HCT116 (cell line): ENCODE results near the gene CLCN5. TPM values are rescaled to one million over a fixed set of nuclear protein-coding genes. Genes with fewer than 3 reads are reported as not detected.

Experiments used
- ATAC-seq: fragments of 200-7000 bp; cut with Tn5 transposase; 2 replicates; pipeline ENCODE4 v1.9.1; 2020; ENCODE audit warnings: mild to moderate bottlenecking, moderate library complexity
- BruUV-seq: library from RNA; stranded (reverse); fragments of 400-500 nt; replicated peaks from 2 replicates; lab custom pipeline; 2021; lab: Mats Ljungman, UMichigan
- CTCF ChIA-PET: fragments of 300-600 bp; sonication (Branson Sonifier 250); formaldehyde crosslinking; loops from one replicate; lab custom pipeline; 2021; ENCODE audit warnings: antibody characterized with exemption; lab: Charles Lee
- POLR2A ChIA-PET: fragments of 300-600, 350-600 bp; sonication (Branson Sonifier 250); formaldehyde crosslinking; loops from one replicate; lab custom pipeline; 2021; ENCODE audit warnings: antibody characterized with exemption; lab: Charles Lee
- RAD21 ChIA-PET, 2 experiments: fragments of 300-600 bp; sonication (Branson Sonifier 250); formaldehyde crosslinking; loops; one replicate each; lab custom pipeline; 2023; ENCODE audit warnings: low total read pairs in 2 of 2; ENCODE audit not compliant: uncharacterized antibody in 2 of 2, unreplicated experiment in 2 of 2, low non-redundant PET in 1 of 2; lab: Charles Lee
- DNase-seq: peaks from one replicate; pipeline ENCODE4 v3.0.0-alpha.2; 2010; ENCODE audit warnings: low read depth, low spot score
- H2AFZ ChIP-seq: fragments of 200-600 bp; shearing (Covaris generic), sonication (generic); 2 replicates; pipeline ENCODE4 v1.6.1; 2017; ENCODE audit warnings: low read depth, mixed run types, mixed read lengths, antibody characterized with exemption, low read length; ENCODE audit not compliant: poor library complexity, severe bottlenecking
- H3K27ac ChIP-seq: 2 replicates; pipeline ENCODE4 v1.5.1; 2012; ENCODE audit warnings: low read depth, low read length
- H3K27me3 ChIP-seq: fragments of 200-600 bp; sonication (generic); 2 replicates; pipeline ENCODE4 v1.6.1; 2016; ENCODE audit warnings: mixed run types, low read length, mixed read lengths; ENCODE audit not compliant: insufficient read depth
- H3K36me3 ChIP-seq, 2 experiments: fragments of 200-500 bp in 1 of 2; fragments of 200-600 bp in 1 of 2; sonication (Bioruptor generic) in 1 of 2; sonication (generic) in 1 of 2; 2 replicates each; pipeline versions ENCODE4 v1.5.1 to v1.6.1; 2014 to 2016; ENCODE audit warnings: low read length in 2 of 2, inconsistent platforms in 1 of 2, mixed read lengths in 1 of 2, mixed run types in 1 of 2; ENCODE audit not compliant: insufficient read depth in 2 of 2, control insufficient read depth in 1 of 2
- H3K4me1 ChIP-seq, 2 experiments: fragments of 200-600 bp in 1 of 2; sonication (generic) in 1 of 2; 2 replicates each; pipeline versions ENCODE4 v1.5.1 to v1.6.1; 2012 to 2017; ENCODE audit warnings: low read length in 2 of 2, inconsistent platforms in 1 of 2, mild to moderate bottlenecking in 1 of 2, mixed read lengths in 1 of 2, mixed run types in 1 of 2, moderate library complexity in 1 of 2; ENCODE audit not compliant: insufficient read depth in 2 of 2, control insufficient read depth in 1 of 2
- H3K4me2 ChIP-seq: fragments of 200-600 bp; sonication (generic); 2 replicates; pipeline ENCODE4 v1.6.1; 2017; ENCODE audit warnings: mixed run types, low read length, mixed read lengths
- H3K4me3 ChIP-seq, 2 experiments: fragments of 200-600 bp in 1 of 2; sonication (generic) in 1 of 2; replicated peaks in 1 of 2; 2 replicates each; pipeline ENCODE4 v1.5.1; 2011 to 2016; ENCODE audit warnings: low read length in 2 of 2, control low read depth in 1 of 2, low read depth in 1 of 2, mild to moderate bottlenecking in 1 of 2, mixed read lengths in 1 of 2, mixed run types in 1 of 2
- H3K79me2 ChIP-seq: fragments of 200-600 bp; sonication (generic); 2 replicates; pipeline ENCODE4 v1.6.1; 2017; ENCODE audit warnings: mild to moderate bottlenecking, mixed run types, low read length, moderate library complexity, mixed read lengths; ENCODE audit not compliant: insufficient read depth
- H3K9ac ChIP-seq: fragments of 200-600 bp; sonication (generic); 2 replicates; pipeline ENCODE4 v1.6.1; 2016; ENCODE audit warnings: low read length, mixed read lengths
- H3K9me2 ChIP-seq: fragments of 200-600 bp; sonication (generic), shearing (Covaris generic); 2 replicates; pipeline ENCODE4 v1.6.1; 2017; ENCODE audit warnings: mixed run types, mild to moderate bottlenecking, moderate library complexity; ENCODE audit not compliant: insufficient read depth
- H3K9me3 ChIP-seq, 2 experiments: fragments of 200-500 bp in 1 of 2; fragments of 200-600 bp in 1 of 2; sonication (Bioruptor generic) in 1 of 2; sonication (generic) in 1 of 2; 2 replicates each; pipeline ENCODE4 v1.6.1; 2014 to 2017; ENCODE audit warnings: low read length in 2 of 2, mixed read lengths in 2 of 2, inconsistent platforms in 1 of 2, low read depth in 1 of 2, mild to moderate bottlenecking in 1 of 2, mixed run types in 1 of 2, moderate library complexity in 1 of 2; ENCODE audit not compliant: control insufficient read depth in 1 of 2, insufficient read depth in 1 of 2
- H4K20me1 ChIP-seq: fragments of 200-600 bp; sonication (generic), shearing (Covaris generic); 2 replicates; pipeline ENCODE4 v1.6.1; 2017; ENCODE audit warnings: mixed run types, mild to moderate bottlenecking, moderate library complexity; ENCODE audit not compliant: insufficient read depth
- ATF3 ChIP-seq: IDR thresholded peaks from 2 replicates; pipeline ENCODE4 v1.6.1; 2012
- CEBPB ChIP-seq: IDR thresholded peaks from 2 replicates; pipeline ENCODE4 v1.6.1; 2012; ENCODE audit warnings: low read depth
- CTCF ChIP-seq, 3 experiments: fragments of 200-600 bp in 1 of 3; sonication (generic) in 1 of 3; IDR thresholded peaks in 2 of 3; conservative IDR thresholded peaks in 1 of 3; 2 replicates each; pipeline ENCODE4 v1.5.1; 2012 to 2017; ENCODE audit warnings: low read depth in 2 of 3, low read length in 2 of 3, antibody characterized with exemption in 1 of 3, borderline replicate concordance in 1 of 3, control low read depth in 1 of 3, mild to moderate bottlenecking in 1 of 3, mixed read lengths in 1 of 3, mixed run types in 1 of 3, moderate library complexity in 1 of 3; ENCODE audit not compliant: insufficient read depth in 1 of 3
- EGR1 ChIP-seq: IDR thresholded peaks from 2 replicates; pipeline ENCODE4 v1.6.1; 2012; ENCODE audit warnings: low read depth
- ELF1 ChIP-seq: IDR thresholded peaks from 2 replicates; pipeline ENCODE4 v1.6.1; 2012; ENCODE audit warnings: low read depth, borderline replicate concordance
- EZH2phosphoT487 ChIP-seq: fragments of 200-600 bp; IDR thresholded peaks from 2 replicates; pipeline ENCODE4 v1.6.1; 2018; ENCODE audit warnings: antibody characterized with exemption, borderline replicate concordance
- JUND ChIP-seq: IDR thresholded peaks from 2 replicates; pipeline ENCODE4 v1.6.1; 2012
- MAX ChIP-seq: IDR thresholded peaks from 2 replicates; pipeline ENCODE4 v1.6.1; 2012
- POLR2A ChIP-seq: IDR thresholded peaks from 2 replicates; pipeline ENCODE4 v1.7.0; 2011; ENCODE audit warnings: borderline replicate concordance; ENCODE audit not compliant: insufficient read depth, insufficient read length; ENCODE audit errors: extremely low read depth
- POLR2AphosphoS5 ChIP-seq: IDR thresholded peaks from 2 replicates; pipeline ENCODE4 v1.6.1; 2011; ENCODE audit warnings: mild to moderate bottlenecking, low read depth, low read length, moderate library complexity
- RAD21 ChIP-seq: IDR thresholded peaks from 2 replicates; pipeline ENCODE4 v1.6.1; 2012; ENCODE audit warnings: low read depth, mild to moderate bottlenecking
- REST ChIP-seq: IDR thresholded peaks from 2 replicates; pipeline ENCODE4 v1.6.1; 2012; ENCODE audit warnings: low read depth
- SIN3A ChIP-seq: IDR thresholded peaks from 2 replicates; pipeline ENCODE4 v1.6.1; 2012; ENCODE audit warnings: low read depth
- SP1 ChIP-seq: IDR thresholded peaks from 2 replicates; pipeline ENCODE4 v1.6.1; 2012; ENCODE audit warnings: low read depth
- SRF ChIP-seq: IDR thresholded peaks from 2 replicates; pipeline ENCODE4 v1.6.1; 2012; ENCODE audit warnings: low read depth
- TCF7L2 ChIP-seq: IDR thresholded peaks from 2 replicates; pipeline ENCODE4 v1.7.0; 2011; ENCODE audit warnings: borderline replicate concordance, inconsistent platforms; ENCODE audit not compliant: insufficient read depth, insufficient read length; ENCODE audit errors: extremely low read depth
- ZNF274 ChIP-seq: fragments of 200-500 bp; sonication (Bioruptor generic); IDR thresholded peaks from 2 replicates; pipeline ENCODE4 v1.6.1; 2014; ENCODE audit warnings: mild to moderate bottlenecking, low read depth, low read length, inconsistent platforms
- intact Hi-C: fragments of 100-400 bp; cut with micrococcal nuclease; formaldehyde crosslinking; loops from 2 replicates; pipeline ENCODE4 v1.10.0; 2022
- total RNA-seq: library from RNA; stranded (reverse); gene quantifications from one replicate; pipeline ENCODE4 v1.2.1, GENCODE V29; 2021; ENCODE audit not compliant: unreplicated experiment

Gene CLCN5
- total RNA-seq, 1 experiment from 2014 or later: 6.1 TPM

- ATAC-seq (no peak), DNase-seq (no peak)
- Histone ChIP-seq H3K4me2 (no peak overlapping the region), H2AFZ (no peak overlapping the region), H3K9me2 (no peaks in the 10 kb centered on the region), H3K4me1 (no peaks in the 10 kb centered on the region), H3K27ac (no peak overlapping the region), H3K9me3 (no peaks in the 10 kb centered on the region), H3K4me3 (no peak overlapping the region), H3K79me2 (no peaks in the 10 kb centered on the region), H3K9ac (no peak overlapping the region), H4K20me1 (no peaks in the 10 kb centered on the region), H3K36me3 (no peaks in the 10 kb centered on the region), H3K27me3 (no peaks in the 10 kb centered on the region)
- no peak for TF ChIP-seq EGR1
- no peak for TF ChIP-seq RAD21
- TF ChIP-seq MAX: no peak
- TF ChIP-seq CEBPB: no peak
- TF ChIP-seq TCF7L2: no peak
- TF ChIP-seq JUND: no peak
- TF ChIP-seq SP1: no peak
- no peak for TF ChIP-seq ELF1
- TF ChIP-seq SIN3A: no peak
- TF ChIP-seq SRF: no peak
- no peak for TF ChIP-seq POLR2A
- TF ChIP-seq ATF3: no peak
- no peak for TF ChIP-seq EZH2phosphoT487
- TF ChIP-seq ZNF274: no peak
- no peak for TF ChIP-seq CTCF (IDR thresholded peaks at IDR 0.05 in 2 of 3, conservative IDR thresholded peaks at IDR 0.05 in 1 of 3; ENCODE audit: borderline replicate concordance in 1 of 3, insufficient read depth in 1 of 3, low read depth in 2 of 3, low read length in 2 of 3)
- TF ChIP-seq REST: no peak
- no peak for TF ChIP-seq POLR2AphosphoS5
- no TSS peak for BruUV-seq
- ChIA-PET RAD21 (no interaction called here), POLR2A (interaction anchor here (0.7 kb wide), 1 partner anchor 137 kb away, joined by 3 read pairs; no protein-coding TSS in a partner anchor), CTCF (no interaction called here)
- intact Hi-C loops: no loop called here
These were observed 160.3 kb downstream of the CLCN5 start for GRCh38 chrX:50082741-50083140.
